ENCODE measurements around the gene GCN1.
"Not testable (repeated sequence)": the region's sequence is repeated elsewhere in the genome, so short reads cannot be mapped to it uniquely, and the experiment has no call there.

The GCN1 gene

GRCh38 chr12:120196363-120196762 is 1.8 kb upstream of the GCN1 start:
- POLR2A ChIA-PET: interaction anchor here (0.9 to 2.9 kb wide), 4 partner anchors 14 to 106 kb away, joined by 3 to 10 read pairs (median 4); partner anchors contain the start of genes RNU4-2 and SIRT4
- CTCF ChIA-PET: interaction anchor here (0.5 kb wide), 1 partner anchor 79 kb away, joined by 4 read pairs; no protein-coding TSS in a partner anchor
- Histone ChIP-seq H3K27ac (ENCODE audit: extremely low read depth, low read depth, low read length) (no peak overlapping the region), H3K4me1 (ENCODE audit: control insufficient read depth, insufficient read depth, low read length) (peaks cover 4% of the 10 kb centered on the region), H3K36me3 (ENCODE audit: control insufficient read depth in 2 of 2, insufficient read depth in 1 of 2, low read length in 2 of 2) (peaks cover 14 to 55% of the 10 kb centered on the region in 2 experiments), H3K4me3 (ENCODE audit: low read depth, low read length) (no peak overlapping the region), H3K9me3 (ENCODE audit: control insufficient read depth, insufficient read depth, low read depth, low read length) (no peaks in the 10 kb centered on the region)
- TF ChIP-seq MYNN (tag by site-specific recombination; IDR thresholded peaks at IDR 0.05; ENCODE audit: borderline replicate concordance): peak; percentile 68; the same call in 1 of the 2 replicates
- no peak for TF ChIP-seq ZFHX2 (tag by site-specific recombination; conservative IDR thresholded peaks at IDR 0.05)
- TF ChIP-seq ZNF280D (tag by site-specific recombination; IDR thresholded peaks at IDR 0.05): no peak
- no peak for TF ChIP-seq ZNF433 (tag by site-specific recombination; IDR thresholded peaks at IDR 0.05; ENCODE audit: low read depth)
- TF ChIP-seq ZNF155 (tag by site-specific recombination; IDR thresholded peaks at IDR 0.05): no peak
- no peak for TF ChIP-seq ZNF600 (tag by site-specific recombination; IDR thresholded peaks at IDR 0.05)
- TF ChIP-seq ZNF837 (tag by site-specific recombination; IDR thresholded peaks at IDR 0.05): no peak

- ChIA-PET CTCF (no interaction called here), POLR2A (interaction anchor here (1.0 to 1.3 kb wide), 3 partner anchors 12 to 107 kb away, joined by 3 read pairs; no protein-coding TSS in a partner anchor)
- Histone ChIP-seq H3K4me3 (ENCODE audit: low read depth, low read length) (peak overlapping the region; percentile 97), H3K27ac (ENCODE audit: extremely low read depth, low read depth, low read length) (peak overlapping the region; percentile 73), H3K9me3 (ENCODE audit: control insufficient read depth, insufficient read depth, low read depth, low read length) (no peaks in the 10 kb centered on the region), H3K4me1 (ENCODE audit: control insufficient read depth, insufficient read depth, low read length) (no peaks in the 10 kb centered on the region), H3K36me3 (ENCODE audit: control insufficient read depth in 2 of 2, insufficient read depth in 1 of 2, low read length in 2 of 2) (peaks cover 21 to 61% of the 10 kb centered on the region in 2 experiments)
- TF ChIP-seq ZNF341 (tag by site-specific recombination; IDR thresholded peaks at IDR 0.05; ENCODE audit: low read depth): no peak
- TF ChIP-seq ZNF704 (tag by site-specific recombination; IDR thresholded peaks at IDR 0.05): no peak
- TF ChIP-seq ZSCAN23 (tag by site-specific recombination; IDR thresholded peaks at IDR 0.05): no peak
- TF ChIP-seq PRDM2 (tag by site-specific recombination; IDR thresholded peaks at IDR 0.05; ENCODE audit: borderline replicate concordance): no peak
- no peak for TF ChIP-seq ZFHX2 (tag by site-specific recombination; conservative IDR thresholded peaks at IDR 0.05)
- TF ChIP-seq ZNF692 (tag by site-specific recombination; IDR thresholded peaks at IDR 0.05): no peak
- no peak for TF ChIP-seq ZNF391 (tag by site-specific recombination; IDR thresholded peaks at IDR 0.05; ENCODE audit: borderline replicate concordance, low read depth)
- TF ChIP-seq ZNF555 (tag by site-specific recombination; conservative IDR thresholded peaks at IDR 0.05): no peak
Observed at GRCh38 chr12:120194226-120194533, 335 bp downstream of the GCN1 start.

- CTCF ChIA-PET: not testable (repeated sequence)
- POLR2A ChIA-PET: interaction anchor here (1.1 to 6.5 kb wide), 3 partner anchors 7 to 106 kb away, joined by 3 to 59 read pairs (median 3); partner anchors contain the start of gene RPLP0
- peaks cover 28 to 61% of the 10 kb centered on the region in 2 experiments for H3K36me3 ChIP-seq (ENCODE audit: control insufficient read depth in 2 of 2, insufficient read depth in 1 of 2, low read length in 2 of 2)
Observed at GRCh38 chr12:120193286-120193685, 1.2 kb downstream of the GCN1 start.

More at GRCh38 chr12:120193286-120193685, 1.2 kb downstream of the GCN1 start:
- peak overlapping the region; percentile 97 for H3K4me3 ChIP-seq (ENCODE audit: low read depth, low read length)
- H3K27ac ChIP-seq (ENCODE audit: extremely low read depth, low read depth, low read length); H3K9me3 ChIP-seq (ENCODE audit: control insufficient read depth, insufficient read depth, low read depth, low read length); H3K4me1 ChIP-seq (ENCODE audit: control insufficient read depth, insufficient read depth, low read length): not testable (repeated sequence)
